Stimulated activated CD4-positive, alpha-beta T cell treated with anti-CD3 and anti-CD28 coated beads, TNF-alpha, amount 100 ng/mL, for 4 hours (primary cell): Measurements from ENCODE around the gene NEDD8.
"Not testable (repeated sequence)": the region's sequence is repeated elsewhere in the genome, so short reads cannot be mapped to it uniquely, and the experiment has no call there.

Experiments
- DNase-seq, 3 experiments: peaks; one replicate each; pipeline ENCODE4 v3.0.0-alpha.2; 2020; ENCODE audit warnings: low read depth in 3 of 3

Gene NEDD8

DNA sequence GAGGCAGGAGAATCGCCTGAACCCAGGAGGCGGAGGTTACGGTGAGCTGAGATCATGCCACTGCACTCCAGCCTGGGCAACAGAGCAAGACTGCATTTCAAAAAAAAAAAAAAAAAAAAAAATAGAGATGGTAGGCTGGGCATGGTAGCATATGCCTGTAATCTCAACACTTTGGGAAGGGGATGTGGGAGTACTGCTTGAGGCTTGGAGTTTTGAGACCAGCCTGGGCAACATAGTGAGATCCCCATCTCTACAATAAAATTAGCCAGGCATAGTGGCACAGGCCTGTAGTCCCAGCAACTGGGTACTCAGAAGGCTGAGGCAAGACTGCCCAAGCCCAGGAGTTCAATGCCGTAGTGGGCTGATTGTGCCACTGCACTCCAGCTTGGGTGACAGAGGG is 9.2 kb downstream of the NEDD8 start:
- not testable (repeated sequence) for DNase-seq

DNA sequence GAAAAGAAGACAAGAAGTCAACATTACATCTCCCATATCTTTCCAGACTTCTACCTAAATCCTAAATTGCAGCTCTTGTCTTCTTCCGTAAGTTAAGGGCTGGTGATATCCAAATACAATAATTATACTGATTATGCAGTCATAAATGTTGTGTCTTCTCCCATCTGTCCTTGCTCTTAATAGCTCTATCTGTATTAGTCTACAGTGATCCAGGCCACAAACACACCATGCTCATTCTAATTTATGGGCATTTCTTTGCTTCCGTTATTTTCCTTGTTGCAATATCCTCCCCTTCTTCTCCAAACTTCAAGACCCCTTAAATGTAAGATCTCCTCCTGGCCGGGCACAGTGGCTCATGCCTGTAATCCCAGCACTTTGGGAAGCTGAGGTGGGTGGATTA is 12.6 kb downstream of the NEDD8 start:
- DNase-seq: no peak

DNA sequence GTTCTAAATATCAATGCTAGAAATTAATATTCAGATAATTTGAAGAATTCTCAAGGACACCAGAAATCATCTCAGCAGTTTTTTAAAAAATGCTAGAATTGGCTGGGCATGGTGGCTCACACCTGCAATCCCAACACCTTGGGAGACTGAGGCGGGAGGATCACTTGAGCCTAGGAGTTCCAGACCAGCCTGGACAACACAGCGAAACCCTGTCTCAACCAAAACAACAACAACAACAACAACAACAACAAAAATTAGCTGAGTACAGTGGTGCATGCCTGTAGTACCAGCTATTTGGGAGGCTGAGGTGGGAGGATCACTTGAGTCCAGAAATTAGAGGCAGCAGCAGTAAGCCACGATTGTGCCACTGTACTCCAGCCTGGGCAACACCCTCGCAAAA is 13.1 kb downstream of the NEDD8 start:
- DNase-seq: no peak

DNA sequence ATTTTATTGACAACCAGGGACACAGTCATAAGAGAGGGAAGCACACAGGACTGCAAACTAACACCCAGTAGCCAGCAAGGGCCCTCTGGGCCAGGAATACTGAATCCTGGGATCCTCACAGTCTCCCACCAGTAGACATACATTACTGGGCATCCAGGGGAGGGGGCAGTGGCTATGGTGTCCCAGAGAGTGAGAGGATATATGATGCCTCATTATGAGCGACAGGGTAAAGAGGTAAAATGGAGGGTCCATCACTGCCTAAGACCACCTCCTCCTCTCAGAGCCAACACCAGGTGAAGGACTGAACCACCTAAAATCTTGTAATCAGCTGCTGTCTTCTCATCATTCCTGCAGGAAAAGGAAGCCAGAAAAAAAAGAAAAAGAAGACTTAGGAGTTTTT is 15.3 kb downstream of the NEDD8 start:
- DNase-seq: not testable (repeated sequence)

DNA sequence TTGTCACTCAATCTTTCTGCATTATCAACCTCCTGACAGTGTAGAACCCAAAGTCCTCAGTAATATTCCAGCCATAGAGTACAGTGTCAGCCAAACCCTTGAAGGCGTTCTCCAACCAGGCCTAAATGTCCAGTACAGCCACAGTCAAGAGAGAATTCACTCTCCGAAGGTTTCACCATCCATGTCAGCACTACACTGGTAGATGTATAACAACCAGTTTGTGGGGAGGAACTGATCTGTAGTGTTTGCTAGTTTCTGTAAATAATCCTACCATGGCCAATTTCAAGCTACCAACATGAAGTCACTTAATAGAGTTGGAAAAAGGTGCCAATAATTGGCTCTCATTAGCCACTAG is 15.8 kb downstream of the NEDD8 start:
- no peak for DNase-seq

DNA sequence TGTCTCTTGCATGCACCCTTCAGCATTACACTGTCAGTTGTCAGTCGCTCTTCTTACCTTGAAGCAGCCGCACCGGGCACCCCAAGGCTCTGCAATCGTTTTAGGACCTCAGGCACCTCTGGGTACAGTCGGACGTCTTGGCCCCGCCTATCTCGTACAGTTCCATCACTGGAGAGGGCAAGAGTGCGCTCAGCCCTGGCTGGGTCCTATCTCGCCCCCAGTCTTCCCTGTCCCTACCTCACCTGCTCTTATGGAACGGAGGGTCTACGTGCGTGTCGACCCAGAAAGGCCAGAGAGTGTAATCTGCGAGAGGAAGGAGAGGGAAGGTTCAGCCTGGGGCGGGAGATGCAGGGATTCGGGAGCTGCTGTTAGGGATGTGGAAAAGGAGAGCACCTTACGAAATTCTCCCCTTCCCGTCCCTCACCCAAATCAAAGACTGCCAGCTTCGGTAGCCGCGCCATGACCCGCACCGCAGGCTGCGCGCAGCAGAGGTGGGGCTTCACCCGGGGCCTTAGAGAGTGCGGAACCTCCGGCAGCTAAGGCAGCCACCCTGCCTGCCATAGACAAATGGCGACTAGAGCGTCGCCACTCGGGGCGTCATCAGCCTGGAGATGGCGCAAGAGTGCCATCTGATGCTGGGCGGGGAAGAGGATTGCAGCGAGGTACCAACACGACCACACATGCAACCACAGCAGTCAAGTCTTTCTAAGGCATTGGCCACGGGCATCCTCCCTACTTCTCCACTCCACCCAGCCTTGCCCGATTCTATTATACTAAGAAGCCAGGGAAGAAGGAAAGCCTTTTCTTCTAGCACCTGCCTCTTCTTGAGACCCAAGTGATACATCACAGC is 16.4 kb downstream of the NEDD8 start, which contains the start of gene MDP1:
MDP1 (minus strand) TSS at position 572 of the 850 bp plus-strand sequence; CDS start at position 461, 111 bp downstream.
- peak; percentile 70 to 74 (median 73) for DNase-seq

DNA sequence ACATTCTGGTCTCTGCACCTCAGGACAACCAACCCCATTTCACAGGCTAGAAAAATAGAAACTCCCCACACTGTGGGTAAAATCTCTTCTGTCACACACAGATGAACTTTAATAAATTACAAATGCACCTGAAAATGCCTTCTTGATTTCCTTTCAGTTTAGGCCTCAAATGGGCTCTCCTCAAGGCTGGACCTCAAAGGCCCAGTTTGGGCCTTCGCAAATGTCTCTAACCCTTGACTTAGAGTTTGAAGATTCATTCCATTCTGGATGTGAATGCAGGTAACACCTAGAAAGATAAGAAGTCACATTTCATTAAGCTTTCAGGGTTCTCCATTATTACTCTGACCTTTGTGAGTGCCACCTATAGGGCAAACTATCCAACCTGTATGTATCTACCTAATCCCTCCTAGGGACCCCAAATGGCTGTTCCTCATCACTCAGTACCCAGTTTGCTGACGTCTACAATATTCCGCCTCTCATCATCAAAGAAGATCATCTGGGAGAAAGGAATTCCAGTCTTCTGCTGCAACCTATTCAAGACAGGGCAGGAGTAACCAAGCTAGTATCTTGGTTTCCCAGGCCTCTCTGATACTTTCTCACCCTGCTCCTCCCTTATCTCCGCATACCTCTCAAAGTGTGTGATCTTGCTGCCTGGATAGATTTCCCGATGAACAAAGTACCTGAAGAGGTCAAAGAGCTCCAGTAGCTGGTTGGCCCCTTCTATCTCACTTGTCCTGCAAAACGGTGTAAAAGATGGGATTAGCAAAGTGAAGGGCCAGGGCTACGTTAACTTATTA is 18.1 kb downstream of the NEDD8 start:
- no peak for DNase-seq

DNA sequence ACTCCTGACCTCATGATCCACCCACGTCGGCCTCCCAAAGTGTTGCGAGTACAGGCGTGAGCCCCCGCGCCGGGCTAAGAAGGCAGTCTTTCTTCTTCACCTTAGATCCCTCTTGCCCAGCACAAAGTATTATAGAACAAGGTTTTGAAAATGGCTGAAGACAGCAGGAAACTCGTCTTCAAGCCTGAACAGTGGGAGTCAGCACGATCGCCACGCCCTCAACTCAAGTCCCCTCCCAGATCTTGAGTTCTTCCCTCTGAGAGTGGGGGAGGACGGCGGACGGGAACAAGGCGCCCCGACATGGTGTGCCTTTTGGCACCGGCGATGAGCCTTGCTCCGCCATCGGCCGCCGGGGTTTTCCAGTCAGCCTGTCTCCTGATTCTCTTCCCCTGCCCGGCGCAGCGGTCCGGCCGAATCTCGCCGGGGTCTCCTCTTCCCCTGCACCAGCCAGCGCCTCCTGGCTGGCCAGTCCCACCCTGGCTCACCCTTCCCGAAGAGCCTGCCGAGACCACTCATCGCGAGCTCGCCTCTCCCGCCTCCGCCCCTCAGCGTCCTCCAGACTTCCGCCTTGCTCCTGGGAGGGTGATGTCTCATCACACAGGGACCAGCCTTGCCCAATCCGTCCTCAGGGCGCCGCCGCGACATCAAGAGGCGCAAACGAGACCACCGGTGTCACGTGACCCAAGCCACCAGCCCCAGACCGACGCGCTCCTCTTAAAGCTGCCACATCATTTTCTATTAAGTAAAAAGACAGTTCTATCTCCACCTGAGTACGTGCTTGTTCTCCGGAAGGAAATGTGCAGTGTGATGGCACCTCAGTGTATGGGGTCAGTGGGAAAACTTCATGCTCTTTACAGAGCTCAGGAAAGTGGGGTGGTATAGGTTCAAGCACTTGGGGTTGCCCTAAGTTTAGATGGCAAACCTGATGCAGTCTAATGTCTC is 19.0 kb downstream of the NEDD8 start, which contains the start of gene CHMP4A:
CHMP4A (minus strand) TSS at position 565 of the 942 bp plus-strand sequence; CDS start at position 516, 49 bp downstream.
- DNase-seq: peak; percentile 85 to 93 (median 87)

DNA sequence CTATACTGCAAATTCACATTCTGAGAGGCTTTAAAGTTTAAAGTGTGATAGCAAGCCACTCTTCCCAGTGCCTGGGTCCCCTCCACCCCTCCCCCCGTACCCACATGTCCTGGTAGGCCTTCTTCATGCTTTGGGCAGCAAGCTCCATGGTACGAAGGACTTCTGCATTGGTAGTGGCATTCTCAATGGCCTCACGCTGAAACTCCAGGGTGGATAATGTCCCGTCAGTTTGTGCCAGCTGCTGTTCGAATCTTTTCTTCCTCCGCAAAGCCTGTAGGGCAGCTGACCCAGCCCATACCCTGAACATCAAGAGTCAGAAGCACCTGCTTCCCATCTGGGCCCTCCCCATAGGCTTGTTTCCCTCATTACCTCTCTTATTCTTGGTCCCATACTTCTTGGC is 20.9 kb downstream of the NEDD8 start:
- DNase-seq: no peak

DNA sequence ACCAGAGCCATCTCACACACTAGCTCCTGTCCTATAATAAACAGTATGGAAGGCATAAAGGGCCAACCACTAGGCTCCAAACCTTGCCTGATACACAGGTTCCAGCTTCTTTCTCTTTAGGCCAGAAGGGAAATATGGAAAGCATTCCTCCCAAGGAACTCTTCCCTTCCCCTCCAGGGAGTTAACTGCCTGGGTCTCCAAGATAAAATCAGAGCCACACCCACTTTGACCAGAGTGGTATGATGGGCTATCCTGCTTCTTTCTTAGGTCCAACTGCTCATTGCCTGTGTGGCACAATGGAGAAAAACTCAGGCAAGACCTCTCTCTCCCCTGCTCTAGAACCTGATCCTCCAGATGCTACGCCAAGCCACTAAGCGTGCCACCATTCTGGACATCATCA is 24.5 kb downstream of the NEDD8 start:
- DNase-seq: no peak

DNA sequence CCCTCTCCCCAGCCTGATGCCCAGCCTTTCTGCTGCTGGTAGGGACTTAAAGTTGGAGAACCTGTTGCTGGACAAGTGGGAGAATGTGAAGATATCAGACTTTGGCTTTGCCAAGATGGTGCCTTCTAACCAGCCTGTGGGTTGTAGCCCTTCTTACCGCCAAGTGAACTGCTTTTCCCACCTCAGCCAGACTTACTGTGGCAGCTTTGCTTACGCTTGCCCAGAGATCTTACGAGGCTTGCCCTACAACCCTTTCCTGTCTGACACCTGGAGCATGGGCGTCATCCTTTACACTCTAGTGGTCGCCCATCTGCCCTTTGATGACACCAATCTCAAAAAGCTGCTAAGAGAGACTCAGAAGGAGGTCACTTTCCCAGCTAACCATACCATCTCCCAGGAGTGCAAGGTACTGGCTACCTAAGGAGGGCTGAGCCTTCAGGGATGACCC is 25.0 kb downstream of the NEDD8 start:
- DNase-seq: no peak

DNA sequence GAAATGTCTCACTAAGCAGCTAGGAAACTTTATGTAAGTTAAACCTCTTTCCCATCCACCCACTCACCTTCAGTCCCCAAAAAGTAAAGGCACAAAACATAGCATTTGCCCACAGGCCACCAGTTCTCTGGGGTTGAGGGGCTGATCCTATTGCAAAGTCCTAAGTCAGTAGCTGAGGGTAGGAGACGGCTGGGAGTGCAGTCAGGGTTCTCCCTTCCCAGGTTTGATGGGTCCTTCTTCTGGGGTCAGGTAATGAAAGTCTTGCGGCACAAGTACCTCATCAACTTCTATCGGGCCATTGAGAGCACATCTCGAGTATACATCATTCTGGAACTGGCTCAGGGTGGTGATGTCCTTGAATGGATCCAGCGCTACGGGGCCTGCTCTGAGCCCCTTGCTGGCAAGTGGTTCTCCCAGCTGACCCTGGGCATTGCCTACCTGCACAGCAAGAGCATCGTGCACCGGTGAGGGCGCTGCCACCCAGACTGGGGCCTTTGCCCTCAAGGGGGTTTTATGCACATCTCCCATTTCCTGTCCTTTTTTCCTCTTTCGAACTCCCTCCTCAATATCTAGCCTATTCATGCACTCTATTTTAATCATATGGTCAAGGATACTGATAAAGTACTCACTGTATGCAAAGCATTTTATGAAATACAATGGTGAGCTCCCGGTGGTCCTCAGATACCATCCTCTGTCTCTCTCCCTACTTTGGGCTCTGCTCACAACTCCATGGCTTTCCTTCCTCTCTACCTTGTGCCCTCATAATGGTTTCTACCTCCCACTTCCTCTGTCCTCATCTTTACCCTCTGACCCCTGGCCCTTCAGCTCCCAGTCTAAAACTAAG is 25.7 kb downstream of the NEDD8 start:
- DNase-seq: no peak

DNA sequence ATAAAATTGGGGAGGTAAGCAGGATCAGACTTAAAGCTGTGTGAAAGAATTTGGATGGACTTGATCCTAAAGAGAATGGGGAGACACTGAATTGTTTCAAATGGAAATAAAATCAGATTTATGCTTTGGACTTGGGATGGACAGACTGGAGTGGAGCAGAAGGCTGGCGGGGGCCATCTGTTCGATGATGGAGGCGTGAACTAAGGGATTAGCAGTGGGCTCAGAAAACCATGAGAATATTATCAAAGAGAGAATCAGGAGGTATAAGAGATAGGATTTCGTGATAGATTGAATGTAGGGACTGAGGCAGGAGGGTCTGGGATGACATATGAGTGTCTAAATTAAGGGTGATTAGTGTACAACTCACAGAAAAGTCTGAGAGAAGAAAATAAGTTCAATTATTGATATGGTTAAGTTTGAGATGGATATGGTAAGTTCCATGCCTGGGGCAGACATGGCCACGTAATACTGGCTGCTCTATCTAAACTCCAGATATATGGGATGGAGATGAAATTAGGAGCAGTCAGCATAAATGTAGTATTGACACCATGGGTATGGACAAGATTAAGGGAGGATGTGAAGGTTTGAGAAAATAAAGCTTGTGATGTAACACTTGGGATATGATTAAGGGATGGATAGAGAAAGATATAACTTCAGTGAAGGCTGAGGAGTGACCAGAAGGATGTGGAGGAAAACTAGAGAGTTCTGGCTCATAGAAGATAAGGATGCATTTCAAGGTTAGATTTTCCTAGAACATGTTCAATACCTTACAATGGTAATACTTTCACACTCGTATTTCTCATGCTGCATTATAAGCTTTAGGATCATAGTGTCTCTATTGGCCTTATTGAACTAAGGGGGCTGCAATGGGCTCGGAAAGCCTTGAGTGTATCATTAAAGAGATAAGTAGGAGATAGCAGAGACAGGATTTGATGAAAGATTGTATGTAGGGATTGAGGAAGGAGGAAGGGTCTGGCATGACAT is 27.7 kb downstream of the NEDD8 start:
- no peak for DNase-seq

DNA sequence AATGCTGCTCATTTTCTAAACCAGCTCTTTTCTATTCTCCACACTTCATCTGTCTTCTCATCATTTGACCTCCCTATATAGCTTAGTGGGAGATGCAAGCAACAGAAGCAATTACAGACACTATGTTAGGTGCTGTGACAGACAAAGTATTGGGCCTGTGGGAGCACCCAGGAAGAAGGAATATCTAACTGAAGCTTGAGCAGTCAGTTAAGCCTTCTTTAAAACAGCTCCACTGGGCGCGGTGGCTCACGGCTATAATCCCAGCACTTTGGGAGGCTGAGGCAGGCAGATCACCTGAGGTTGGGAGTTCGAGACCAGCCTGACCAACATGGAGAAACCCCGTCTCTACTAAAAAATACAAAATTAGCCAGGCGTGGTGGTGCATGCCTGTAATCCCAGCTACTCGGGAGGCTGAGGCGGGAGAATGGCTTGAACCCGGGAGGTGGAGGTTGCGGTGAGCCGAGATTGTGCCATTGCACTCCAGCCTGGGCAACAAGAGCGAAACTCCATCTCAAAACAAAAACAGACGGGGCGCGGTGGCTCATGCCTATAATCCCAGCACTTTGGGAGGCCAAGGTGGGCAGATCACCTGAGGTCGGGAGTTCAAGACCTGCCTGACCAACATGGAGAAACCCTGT is 28.8 kb downstream of the NEDD8 start:
- DNase-seq: not testable (repeated sequence)

DNA sequence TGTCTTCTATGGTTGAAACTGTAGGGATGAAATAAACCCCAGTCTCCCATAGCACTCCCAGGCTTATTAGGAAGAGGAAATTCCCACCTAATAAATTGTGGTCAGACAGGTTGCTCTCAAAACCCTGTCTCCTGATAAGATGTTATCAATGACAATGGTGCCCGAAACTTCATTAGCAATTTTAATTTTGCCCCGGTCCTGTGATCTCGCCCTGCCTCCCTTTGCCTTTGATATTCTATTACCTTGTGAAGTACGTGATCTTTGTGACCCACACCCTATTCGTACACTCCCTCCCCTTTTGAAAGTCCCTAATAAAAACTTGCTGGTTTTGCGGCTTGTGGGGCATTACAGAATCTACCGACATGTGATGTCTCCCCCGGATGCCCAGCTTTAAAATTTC is 29.6 kb downstream of the NEDD8 start:
- DNase-seq: not testable (repeated sequence)

DNA sequence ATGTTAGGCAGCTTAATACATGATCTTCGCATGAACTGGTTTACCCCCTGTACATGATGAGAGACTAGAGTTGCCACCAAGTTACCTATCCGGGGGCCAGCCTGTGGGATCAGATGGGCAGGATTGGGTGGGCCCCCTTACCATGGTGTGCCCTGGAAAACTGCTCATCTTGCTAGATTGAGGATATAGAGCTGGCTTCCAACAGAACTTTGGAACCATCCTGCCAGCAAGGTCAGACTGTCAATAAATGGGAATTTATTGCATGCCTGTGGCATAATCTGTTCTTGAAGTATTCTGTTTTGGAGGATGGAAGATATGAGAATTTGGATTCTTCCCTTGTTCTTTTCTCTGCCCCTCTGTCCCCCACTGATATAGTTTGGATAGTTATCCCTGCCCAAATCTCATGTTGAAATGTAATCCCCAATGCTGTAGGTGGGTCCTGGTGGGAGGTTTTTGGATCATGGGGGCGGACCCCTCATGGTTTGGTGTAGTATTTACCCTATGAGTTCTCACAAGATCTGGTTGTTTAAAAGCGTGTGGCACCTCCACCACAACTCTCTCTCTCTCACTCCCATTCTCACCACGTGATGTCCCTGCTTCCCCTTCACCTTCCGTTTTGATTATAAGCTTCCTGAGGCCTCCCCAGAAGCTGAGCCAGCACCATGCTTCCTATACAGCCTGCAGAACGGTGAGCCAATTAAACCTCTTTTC is 33.2 kb downstream of the NEDD8 start:
- no peak for DNase-seq

DNA sequence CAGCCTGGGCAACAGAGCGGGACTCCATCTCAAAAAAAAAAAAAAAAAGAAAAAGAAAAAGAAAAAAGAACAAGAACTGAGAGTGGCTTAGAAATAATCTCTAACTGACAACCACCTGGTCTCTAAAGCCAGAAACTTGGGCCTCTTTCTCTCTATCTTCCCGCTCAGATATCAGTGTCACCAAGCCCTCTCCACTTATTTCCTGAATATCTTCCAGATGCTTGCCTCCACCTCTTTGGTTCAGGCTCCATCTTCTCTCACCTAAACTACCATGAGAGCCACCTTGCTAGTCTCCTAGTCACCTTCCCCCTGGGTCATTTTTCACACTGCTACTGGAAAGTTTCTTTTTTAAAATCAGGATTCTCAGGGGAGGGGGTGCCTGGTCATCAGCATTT is 35.1 kb downstream of the NEDD8 start:
- DNase-seq: no peak
